G401.6 (cell line): ENCODE measurements around the gene TRPT1.

Experiments
- FAIRE-seq: peaks from 2 replicates; lab custom pipeline; 2012; peaks lifted over from hg19 to GRCh38; lab: Jason Lieb, UNC

Gene TRPT1

DNA sequence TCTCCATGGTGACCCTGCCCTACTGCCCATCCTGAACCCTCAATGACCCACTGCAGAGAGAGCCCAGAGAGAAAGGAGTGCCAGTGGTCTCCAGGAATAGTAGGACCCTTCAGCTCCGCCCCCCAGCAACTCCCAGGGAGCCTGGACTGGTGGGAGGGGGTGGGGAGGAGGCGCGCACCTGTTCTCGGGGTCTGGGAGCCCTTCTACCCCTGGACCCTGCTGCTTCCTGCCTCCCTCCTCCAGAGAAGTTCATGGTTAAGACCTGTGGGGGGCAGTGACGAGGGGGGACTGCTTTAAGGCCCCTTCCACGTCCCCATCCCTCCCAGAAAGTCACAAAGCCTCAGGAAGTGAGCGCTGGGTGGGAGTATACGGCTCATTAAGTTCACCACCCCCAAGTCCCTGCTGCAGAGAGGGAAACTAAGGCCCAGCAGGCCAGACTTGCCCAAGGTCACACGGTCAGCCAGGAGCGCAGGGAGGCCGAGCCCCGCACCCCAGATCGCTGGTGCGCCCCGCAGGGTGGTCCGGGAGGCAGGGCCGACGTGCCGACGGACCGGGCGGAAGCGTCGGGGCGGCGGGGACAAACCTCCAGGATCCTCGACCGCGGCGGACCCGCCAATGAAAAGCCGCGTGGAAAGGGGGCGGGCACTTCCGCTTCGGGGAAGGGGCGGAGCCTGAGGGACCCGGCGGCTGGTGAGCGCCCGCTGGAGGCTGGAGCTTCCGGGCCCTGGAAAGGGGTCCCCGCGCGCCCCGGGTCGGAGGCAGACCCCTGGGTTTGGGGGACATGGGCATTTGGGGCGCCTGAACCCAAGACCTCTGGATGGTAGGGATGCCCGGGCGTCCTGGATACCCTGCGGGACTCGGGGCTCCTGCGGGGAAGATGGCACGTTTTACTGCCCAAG is at the start of gene TRPT1, which contains the start of gene NUDT22:
TRPT1 (minus strand) TSS at position 579 of the 899 bp plus-strand sequence; CDS start at position 253, 326 bp downstream.
NUDT22 (plus strand) TSS at position 667 of the 899 bp plus-strand sequence. CDS start 379 bp downstream, outside the sequence.
- FAIRE-seq: no peak

GRCh38 chr11:64275031-64275800 is 49.2 kb upstream of the TRPT1 start:
- no peak for FAIRE-seq

- peak; percentile 98 for FAIRE-seq
Measured at GRCh38 chr11:64269540-64270220, 43.7 kb upstream of the TRPT1 start.

- no peak for FAIRE-seq
Measured at GRCh38 chr11:64268893-64269539, 43.0 kb upstream of the TRPT1 start.

DNA sequence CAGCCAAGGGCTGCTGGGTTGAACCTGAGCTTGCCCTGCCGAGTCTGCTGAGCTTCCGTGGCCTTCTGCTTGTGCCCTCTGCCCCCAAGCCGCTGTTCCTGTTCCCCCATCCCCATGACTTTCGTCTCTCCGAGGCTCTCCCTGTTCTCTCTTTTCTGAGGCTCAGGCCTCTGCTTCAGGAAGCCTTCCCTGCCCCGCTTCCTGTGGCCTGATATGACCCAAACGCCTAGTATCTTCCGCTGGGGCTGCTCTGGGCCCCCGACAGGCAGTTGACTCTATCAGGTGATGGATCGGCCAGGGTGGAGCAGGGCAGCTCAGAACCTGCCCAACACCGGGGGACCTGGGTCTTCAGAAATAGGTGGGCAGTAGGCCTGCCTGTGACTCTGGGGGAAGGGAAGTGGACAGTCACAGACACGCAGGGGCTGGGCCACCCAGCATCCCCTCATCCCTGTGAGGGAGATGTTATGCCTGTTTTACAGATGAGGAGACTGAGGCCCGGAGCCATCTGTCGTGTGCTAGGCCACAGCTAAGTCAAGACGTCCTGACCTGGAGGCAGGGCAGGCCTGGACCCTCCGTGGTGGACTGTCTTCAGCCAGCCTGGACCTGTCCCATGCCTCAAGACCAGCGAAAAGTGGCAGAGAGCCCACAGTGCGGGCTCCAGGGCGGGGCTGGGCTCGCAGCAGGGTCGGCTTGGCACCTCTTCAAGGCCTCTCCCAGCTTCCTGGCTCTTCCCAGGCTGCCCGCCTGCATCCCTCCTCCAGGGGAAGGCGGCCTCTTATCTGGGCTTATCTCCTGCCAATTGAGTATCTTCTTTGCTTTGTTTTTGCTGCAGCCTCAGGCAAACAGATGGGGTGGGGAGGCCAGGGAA is 42.3 kb upstream of the TRPT1 start:
- no peak for FAIRE-seq

GRCh38 chr11:64267207-64267945 is 41.4 kb upstream of the TRPT1 start:
- FAIRE-seq: no peak

DNA sequence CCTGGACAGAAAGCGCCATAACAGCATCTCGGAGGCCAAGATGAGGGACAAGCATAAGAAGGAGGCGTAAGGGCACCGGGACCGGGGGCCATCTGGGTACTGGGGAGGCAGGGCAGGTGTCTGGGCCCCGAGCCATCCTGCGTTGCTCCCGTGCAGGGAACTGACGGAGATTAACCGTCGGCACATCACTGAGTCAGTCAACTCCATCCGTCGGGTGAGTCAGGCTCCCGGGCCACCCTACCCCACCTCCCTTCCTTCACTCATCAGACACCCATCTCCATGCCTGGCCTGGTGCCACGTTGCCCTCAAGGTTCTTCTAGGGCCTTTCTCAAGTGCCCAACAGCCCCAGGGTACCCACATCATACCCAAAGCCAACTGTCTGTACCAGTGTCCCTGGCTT is 40.4 kb upstream of the TRPT1 start:
- FAIRE-seq: no peak

DNA sequence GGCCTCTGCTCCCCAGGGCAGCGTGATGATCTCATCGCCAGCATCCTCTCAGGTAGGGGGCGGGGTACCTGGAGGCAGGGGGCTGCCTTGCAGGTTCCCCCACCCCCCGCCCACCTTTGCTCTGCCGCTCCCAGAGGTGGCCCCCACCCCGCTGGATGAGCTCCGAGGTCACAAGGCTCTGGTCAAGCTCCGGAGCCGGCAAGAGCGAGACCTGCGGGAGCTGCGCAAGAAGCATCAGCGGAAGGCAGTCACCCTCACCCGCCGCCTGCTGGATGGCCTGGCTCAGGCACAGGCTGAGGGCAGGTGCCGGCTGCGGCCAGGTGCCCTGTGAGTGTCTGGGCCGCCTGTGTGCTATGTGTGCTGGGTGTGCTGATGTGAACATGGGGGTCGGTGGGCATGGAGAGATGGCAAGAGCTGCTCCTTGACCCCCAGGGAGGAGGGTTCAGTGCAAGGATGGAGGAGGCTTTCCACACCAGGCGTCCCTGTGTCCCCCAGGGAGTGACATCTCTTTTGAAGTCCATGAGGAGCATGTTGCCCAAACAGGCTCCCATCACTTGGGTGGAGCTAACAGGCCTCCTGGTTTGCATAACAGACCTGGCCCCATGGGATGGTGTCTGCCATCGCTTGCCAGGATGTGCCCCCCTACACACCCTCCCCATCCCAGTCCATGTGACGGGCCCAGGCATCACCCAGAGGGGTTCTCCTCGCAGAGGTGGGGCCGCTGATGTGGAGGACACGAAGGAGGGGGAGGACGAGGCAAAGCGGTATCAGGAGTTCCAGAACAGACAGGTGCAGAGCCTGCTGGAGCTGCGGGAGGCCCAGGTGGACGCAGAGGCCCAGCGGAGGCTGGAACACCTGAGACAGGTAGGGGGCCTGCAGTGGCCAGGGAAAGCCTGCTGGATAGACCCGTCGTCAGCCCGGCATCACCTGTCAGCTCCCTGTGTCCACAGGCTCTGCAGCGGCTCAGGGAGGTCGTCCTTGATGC is 39.5 kb upstream of the TRPT1 start:
- FAIRE-seq: no peak

GRCh38 chr11:64264371-64264852 is 38.4 kb upstream of the TRPT1 start:
- no peak for FAIRE-seq

DNA sequence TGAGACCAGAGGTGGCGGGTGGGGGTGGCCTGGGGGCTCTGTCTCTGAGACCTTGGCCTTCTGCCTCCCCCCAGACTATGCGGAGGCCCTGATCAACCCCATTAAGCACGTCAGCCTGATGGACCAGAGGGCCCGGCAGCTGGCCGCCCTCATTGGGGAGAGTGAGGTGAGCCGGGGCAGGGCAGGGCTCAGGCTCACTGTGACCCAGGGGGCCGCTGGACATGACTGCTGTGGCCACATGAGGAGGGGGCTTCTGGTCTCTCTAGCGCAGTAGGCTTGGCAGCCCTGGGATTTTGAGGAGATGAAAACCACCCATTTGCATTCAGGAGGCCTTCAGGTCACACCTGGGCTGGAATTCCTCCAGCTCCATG is 37.9 kb upstream of the TRPT1 start:
- FAIRE-seq: no peak

GRCh38 chr11:64263021-64263946 is 37.3 kb upstream of the TRPT1 start:
- FAIRE-seq: no peak

DNA sequence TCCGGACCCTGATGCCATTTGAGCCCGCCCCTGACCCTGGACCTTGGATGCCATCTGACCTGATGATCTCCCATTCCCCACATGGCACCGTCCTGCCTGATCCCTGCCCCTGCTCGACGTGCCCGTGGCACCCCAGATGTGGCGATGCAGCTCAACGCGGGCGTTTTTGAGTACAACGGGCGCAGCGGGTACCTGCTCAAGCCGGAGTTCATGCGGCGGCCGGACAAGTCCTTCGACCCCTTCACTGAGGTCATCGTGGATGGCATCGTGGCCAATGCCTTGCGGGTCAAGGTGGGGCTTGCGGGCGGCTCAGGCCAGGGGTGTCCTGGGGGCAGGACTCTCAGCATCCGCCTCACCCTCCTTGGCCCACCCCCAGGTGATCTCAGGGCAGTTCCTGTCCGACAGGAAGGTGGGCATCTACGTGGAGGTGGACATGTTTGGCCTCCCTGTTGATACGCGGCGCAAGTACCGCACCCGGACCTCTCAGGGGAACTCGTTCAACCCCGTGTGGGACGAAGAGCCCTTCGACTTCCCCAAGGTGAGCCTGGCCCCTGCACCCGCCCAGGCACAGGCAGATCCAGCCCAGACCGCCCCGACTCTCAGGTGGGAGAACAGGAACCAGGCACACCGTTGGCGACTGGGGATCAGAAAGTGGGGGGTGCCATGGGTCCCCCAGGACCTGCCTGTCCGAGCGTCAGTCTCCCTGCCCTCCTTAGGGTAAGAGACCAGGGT is 36.5 kb upstream of the TRPT1 start:
- no peak for FAIRE-seq

DNA sequence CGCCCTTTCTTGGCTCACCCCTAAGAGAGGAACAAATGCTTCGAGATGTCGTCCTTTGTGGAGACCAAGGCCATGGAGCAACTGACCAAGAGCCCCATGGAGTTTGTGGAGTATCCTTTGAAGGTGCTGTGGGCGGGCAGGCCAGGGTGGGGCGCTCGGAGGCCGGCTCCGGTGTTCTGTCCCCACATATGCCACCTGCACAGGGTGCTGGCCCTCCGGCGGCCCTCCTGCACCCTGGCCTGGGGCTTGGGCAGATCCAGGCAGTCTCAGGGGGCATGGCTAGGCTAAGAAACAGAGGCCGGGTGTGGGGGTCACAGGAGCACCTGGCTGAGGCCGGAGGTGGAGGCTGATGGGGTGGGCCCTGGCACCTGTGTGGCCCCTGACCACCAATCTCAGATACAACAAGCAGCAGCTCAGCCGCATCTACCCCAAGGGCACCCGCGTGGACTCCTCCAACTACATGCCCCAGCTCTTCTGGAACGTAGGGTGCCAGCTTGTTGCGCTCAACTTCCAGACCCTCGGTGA is 35.6 kb upstream of the TRPT1 start:
- no peak for FAIRE-seq

- no peak for FAIRE-seq
Measured at GRCh38 chr11:64260147-64260708, 34.2 kb upstream of the TRPT1 start.

- FAIRE-seq: no peak
Measured at GRCh38 chr11:64259533-64260067, 33.6 kb upstream of the TRPT1 start.

- FAIRE-seq: no peak
Measured at GRCh38 chr11:64258946-64259532, 33.1 kb upstream of the TRPT1 start.
